H1 (cell line): ENCODE results near the gene TMEM178B. TPM values are rescaled to one million over a fixed set of nuclear protein-coding genes. Genes with fewer than 3 reads are reported as not detected.

Experiments used
- CHD7 ChIP-seq: fragments of 300-600 bp; sonication (generic); IDR thresholded peaks from 2 replicates; pipeline ENCODE4 v1.7.1; 2012; ENCODE audit warnings: low read length, moderate library complexity, mild to moderate bottlenecking, inconsistent platforms; ENCODE audit not compliant: insufficient replicate concordance
- E2F6 ChIP-seq: IDR thresholded peaks from 2 replicates; pipeline ENCODE4 v1.6.1; 2012; ENCODE audit warnings: inconsistent platforms
- EP300 ChIP-seq, 2 experiments: IDR thresholded peaks; 1 replicate in 1 of 2; 2 replicates in 1 of 2; pipeline ENCODE4 v1.6.1; 2011 to 2012; ENCODE audit warnings: low read depth in 2 of 2, low read length in 2 of 2, mild to moderate bottlenecking in 2 of 2, borderline replicate concordance in 1 of 2, inconsistent platforms in 1 of 2, moderate library complexity in 1 of 2
- KDM1A ChIP-seq: fragments of 200-600, 300-600 bp; sonication (generic); IDR thresholded peaks from 2 replicates; pipeline ENCODE4 v1.7.1; 2016; ENCODE audit warnings: mild to moderate bottlenecking, low read length, borderline replicate concordance
- POU5F1 ChIP-seq: IDR thresholded peaks from 2 replicates; pipeline ENCODE4 v1.6.1; 2011; ENCODE audit warnings: low read depth, mild to moderate bottlenecking, low read length, moderate library complexity
- SAP30 ChIP-seq: fragments of 300-600 bp; sonication (generic); IDR thresholded peaks from 2 replicates; pipeline ENCODE4 v1.7.1; 2012; ENCODE audit warnings: low read length, moderate library complexity, mild to moderate bottlenecking, inconsistent platforms; ENCODE audit not compliant: insufficient read depth, insufficient replicate concordance
- polyA plus RNA-seq, 7 experiments: library from polyadenylated mRNA; depleted of rRNA in 3 of 7; stranded (reverse) in 5 of 7; unstranded in 2 of 7; fragments of >200 nt in 5 of 7; fragments of 200-250 nt in 2 of 7; gene quantifications; 1 replicate in 5 of 7; 2 replicates in 1 of 7; 4 replicates in 1 of 7; pipeline versions ENCODE4 v1.2.1 to v1.2.3, GENCODE V29; 2011 to 2013; ENCODE audit warnings: missing spikeins in 2 of 7, mixed read lengths in 2 of 7
- total RNA-seq: library from RNA; stranded (reverse); fragmentation: NEBNext Ultra II Directional; extraction: Animal tissue kit (Norgen Biotek cat#: 25700); gene quantifications from 2 replicates; pipeline ENCODE4 v1.2.1, GENCODE V29; 2021

The TMEM178B gene
- total and polyA plus RNA-seq, 2 of the 8 experiments (the other 6 are each of a cell fraction or from before 2014, with no cell fraction given), result 5.3 to 18.1 TPM

- TF ChIP-seq CHD7 (no peak), E2F6 (no peak), KDM1A (no peak), EP300 (IDR thresholded peaks at IDR 0.05; ENCODE audit: borderline replicate concordance in 1 of 2, low read depth in 2 of 2, low read length in 2 of 2) (no peak), SAP30 (no peak), POU5F1 (no peak)
Measured at GRCh38 chr7:141408440-141408839, 334.6 kb downstream of the TMEM178B start (continued).
